Activated T-helper 1 cell treated with Interleukin-2 at 50 U/mL for 16 hours (primary cell): ENCODE data around the gene ABCA5.
"Not testable (repeated sequence)": the region's sequence is repeated elsewhere in the genome, so short reads cannot be mapped to it uniquely, and the experiment has no call there.

ENCODE experiments used
- DNase-seq: peaks from one replicate; pipeline ENCODE4 v3.0.0-alpha.2; 2020; ENCODE audit warnings: low read depth

Gene ABCA5

DNA sequence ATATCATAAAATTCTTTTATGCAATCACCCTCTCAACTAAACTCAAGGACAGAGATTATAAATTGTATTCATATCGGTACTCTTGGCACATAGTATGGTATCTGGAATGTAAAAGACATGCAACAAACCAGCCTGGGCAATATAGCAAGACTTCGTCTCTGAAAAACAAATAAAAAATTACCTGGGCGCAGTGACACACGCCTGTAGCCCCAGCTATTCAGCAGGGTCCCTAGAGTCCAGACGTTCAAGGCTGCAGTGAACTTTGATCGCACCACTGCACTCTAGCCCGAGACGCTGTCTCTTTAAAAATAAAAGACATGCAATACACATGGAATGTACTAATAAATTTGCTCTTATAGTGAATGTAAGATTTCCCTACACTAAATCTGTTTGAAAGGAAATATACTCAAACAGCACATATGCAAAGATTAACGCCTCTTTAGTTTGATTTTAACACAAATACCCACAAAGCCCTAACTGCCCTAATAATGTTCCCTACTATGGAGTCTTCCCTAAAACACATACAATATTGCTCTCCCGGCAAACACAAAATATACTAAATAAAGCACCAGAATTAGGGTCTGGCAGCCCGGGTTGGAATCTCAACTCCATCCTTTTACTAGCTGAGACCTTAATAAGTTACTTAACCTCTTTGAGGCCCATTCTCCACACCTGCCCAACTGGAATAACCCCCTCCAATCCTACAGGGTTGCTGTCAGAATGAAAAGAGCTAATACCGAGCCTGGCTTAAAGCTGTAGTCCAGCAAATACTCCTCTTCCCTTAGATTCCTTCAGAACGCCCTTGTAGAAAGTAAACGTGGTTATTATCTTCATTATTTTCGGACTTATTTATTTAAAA lies 1.2 kb downstream of the ABCA5 start:
- no peak for DNase-seq

DNA sequence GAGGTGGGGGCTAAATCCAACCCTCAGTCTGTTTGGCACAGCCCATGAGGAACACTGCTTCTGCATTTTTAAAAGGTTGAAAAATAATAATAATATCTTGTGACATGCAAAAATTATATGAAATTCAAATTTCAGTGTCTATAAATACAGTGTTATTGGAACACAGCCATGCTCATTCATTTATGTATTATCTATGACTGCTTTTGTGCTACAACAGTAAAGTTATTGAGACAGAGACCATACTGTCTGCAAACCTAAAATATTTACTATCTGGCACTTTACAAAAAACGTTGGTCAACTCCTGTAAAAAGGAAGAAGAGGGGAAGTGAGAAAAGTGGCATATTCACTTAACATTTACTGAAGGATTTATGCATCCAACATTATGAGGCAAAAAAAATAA lies 3.1 kb downstream of the ABCA5 start:
- DNase-seq: no peak

GRCh38 chr17:69320908-69321238 lies 6.1 kb downstream of the ABCA5 start:
- DNase-seq: no peak

DNA sequence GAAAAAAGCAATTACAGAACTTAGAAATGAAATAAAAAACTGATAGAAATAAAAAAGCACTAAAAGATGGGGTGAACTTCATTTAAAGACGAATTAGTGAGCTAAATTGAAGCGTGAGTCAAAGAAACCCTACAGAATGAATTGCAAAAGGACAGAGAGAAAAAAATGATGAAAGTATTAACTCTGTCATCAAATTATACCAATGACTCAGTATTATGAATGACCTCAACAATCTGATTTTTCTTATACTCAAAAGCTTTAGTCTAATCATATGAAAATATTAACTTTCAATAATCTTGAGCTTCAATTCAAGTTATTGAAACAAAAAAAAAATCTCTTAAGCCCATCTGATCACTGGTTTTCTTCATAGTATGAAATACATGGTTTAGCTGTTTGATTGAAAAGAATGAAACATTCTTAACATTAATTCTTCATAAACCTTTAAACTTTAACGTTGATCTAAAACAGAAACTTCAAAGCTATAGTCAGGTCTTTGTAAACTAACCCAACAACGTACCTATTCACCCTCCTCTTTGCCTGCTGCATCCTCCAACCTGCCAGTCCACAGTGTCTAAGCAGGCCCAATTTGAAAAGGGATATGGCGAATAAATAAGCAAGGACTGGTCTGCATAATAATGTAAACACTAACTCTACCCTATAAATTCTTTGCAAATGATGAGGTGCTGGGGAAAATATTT lies 6.6 kb downstream of the ABCA5 start:
- no peak for DNase-seq

DNA sequence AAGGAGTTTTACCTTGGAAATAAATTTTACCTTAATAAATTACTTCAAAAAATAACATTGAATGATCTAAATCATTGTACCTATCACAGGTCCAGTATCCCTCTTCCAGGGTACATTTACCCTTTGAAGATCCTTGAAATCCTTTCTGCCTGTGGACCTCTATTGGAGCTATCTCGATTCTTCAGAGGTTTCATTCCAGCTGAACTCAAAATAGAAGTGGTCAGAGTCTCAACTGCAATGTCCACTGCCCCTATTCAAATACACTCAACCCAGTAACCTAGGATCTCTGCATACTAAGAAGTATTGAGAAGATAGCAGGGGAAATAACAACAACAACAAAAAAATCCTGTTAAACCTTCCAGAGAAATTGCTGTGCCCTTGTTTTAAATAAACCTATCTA lies 9.3 kb downstream of the ABCA5 start:
- DNase-seq: no peak

- DNase-seq: no peak
Measured at GRCh38 chr17:69314246-69315065, 12.5 kb downstream of the ABCA5 start.

DNA sequence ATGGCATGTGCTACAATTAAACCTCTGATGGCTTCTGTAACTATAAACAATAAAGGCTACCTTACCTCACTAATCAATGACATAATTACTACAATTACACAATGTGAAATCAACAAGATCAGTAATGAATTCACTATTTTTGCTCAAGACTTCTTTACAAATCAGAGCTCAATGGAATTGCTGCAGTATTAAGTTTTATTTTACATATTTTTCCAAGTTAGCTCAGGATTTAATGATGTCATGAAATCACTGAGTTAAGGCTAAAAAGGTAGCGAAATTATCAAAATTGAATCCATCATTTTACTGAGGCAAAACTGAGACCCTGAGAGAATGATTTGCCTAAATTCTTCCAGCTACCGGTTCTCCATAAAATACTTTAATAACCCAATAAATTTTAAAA lies 21.8 kb downstream of the ABCA5 start:
- no peak for DNase-seq

GRCh38 chr17:69302682-69303081 lies 24.3 kb downstream of the ABCA5 start:
- DNase-seq: no peak

- DNase-seq: no peak
Measured at GRCh38 chr17:69300222-69300621, 26.7 kb downstream of the ABCA5 start.

DNA sequence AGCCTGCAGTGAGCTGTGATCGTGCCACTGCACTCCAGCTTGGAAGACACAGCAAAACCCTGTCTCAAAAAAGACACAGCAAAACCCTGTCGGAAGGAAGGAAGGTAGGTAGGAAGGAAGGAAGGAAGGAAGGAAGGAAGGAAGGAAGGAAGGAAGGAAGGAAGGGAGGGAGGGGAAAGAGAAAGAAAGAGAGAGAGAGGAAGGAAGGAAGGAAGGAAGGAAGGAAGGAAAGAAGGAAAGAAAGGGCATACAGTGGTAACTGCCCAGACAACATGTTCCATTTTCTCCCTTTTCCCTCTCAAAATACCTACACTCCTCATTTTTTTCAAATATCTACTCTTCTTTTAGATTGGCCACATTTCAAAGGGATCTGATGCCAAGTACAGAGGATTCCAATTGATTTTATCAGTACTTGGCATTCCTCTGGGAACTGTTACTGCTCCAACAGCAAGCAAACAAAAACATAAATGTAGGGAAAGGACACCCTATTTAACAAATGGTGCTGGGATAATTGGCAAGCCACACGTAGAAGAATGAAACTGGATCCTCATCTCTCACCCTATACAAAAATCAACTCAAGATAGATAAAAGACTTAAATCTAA lies 28.7 kb downstream of the ABCA5 start:
- not testable (repeated sequence) for DNase-seq

- no peak for DNase-seq
Measured at GRCh38 chr17:69287168-69287567, 39.8 kb downstream of the ABCA5 start.

GRCh38 chr17:69286257-69286656 lies 40.7 kb downstream of the ABCA5 start:
- no peak for DNase-seq

GRCh38 chr17:69284646-69285045 lies 42.3 kb downstream of the ABCA5 start:
- DNase-seq: no peak

DNA sequence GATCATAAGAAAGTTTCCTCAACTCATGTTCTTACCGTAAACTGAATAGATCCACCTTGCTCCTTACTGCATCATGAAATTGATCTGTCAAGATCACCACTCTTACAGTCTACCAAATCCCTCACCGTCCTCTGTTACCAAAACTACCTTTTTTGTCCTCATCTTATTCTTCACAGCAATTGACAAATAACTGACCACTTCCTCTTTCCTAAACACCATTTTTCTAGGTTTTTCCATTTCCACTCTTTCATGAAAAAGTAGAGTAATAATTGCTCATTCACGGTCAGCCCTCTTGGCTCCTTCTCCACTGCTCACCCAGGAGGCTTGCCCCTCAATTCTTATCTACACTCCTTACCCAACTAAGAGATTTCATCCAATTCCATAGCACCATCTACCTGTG lies 44.9 kb downstream of the ABCA5 start:
- DNase-seq: no peak

DNA sequence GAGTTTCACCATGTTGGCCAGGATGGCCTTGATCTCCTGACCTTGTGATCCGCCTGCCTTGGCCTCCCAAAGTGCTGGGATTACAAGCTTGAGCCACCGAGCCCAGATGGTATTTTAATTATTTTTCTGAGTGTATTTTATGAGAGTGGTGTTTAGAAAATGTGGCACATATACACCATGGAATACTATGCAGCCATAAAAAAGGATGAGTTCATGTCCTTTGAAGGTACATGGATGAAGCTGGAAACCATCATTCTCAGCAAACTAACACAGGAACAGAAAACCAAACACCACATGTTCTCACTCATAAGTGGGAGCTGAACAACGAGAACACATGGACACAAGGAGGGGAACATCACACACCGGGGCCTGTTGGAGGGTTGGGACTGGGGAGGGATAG lies 50.7 kb downstream of the ABCA5 start:
- DNase-seq: not testable (repeated sequence)

GRCh38 chr17:69275751-69276150 lies 51.2 kb downstream of the ABCA5 start:
- DNase-seq: no peak

DNA sequence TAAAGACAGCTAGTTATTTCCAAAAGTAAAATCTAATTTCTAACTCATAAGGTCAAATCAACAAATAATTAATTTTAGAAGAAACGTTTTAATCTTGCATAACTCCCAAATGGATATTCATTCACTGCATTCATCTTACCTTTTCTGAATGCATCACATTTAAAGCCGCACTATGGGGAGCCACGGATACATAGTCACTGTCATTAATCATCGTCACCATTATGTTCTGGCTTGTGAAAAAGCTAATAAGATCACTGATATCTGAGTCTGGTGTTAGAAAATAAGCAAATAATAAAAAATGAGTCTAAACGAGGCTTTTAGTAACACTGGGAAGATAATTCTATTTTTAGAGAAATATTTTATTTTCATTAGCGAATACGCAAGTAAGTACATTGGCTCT lies 55.9 kb downstream of the ABCA5 start:
- DNase-seq: no peak

DNA sequence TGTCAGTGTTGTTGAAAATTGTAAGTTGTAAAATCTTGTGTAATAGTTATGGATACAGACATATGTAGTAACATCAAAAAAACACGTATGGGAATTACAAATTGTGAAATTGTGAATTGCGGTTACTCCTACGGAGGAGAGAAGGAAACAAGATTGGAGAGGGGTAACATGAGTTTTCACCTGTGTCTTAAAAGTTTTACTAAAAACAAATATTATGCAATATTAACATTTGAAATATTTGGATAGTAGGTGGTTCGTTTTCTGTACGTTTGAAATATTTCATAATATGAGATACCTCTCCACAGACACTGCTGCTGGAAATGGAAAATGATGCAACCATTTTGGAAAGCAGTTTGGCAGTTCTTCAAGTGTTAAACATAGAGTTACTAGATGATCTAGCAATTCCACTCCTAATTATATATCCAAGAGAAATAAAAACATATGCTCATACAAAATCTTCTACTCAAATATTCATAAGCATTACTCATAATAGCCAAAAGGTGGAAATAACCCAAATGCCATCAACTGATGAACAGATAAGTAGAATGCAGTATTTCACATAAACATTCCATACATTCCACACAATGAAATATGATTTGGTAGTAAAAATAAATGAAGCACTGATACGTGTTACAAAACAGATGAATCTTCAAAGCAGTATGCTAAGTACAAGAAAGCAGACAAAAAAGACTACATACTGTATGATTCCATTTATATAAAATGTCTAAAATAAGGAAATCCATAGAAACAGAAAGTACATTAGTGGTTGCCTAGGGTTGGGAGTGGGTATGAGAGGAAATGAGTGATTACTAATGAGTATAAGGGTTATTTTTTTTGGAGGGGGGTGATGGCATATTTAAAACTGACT lies 57.6 kb downstream of the ABCA5 start:
- no peak for DNase-seq

GRCh38 chr17:69268543-69269014 lies 58.4 kb downstream of the ABCA5 start:
- no peak for DNase-seq

DNA sequence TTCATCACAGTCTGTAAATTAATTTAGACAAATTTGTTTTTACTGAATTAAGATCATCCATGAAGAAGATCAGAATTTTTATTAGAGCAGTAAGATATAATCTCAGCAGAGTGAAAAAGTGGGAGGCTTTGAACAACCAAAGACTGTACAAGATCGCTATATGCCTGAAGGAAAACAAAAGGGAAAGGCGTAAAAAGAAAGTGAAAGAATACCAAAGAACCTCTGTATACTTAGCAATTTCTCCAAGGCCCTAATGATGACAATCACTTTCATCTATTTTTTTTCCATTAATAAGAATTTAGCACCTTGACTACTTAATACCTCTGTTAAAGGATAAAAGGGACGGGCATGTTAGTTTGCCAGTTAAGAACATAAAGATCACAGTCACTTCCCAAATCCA lies 59.7 kb downstream of the ABCA5 start:
- no peak for DNase-seq

GRCh38 chr17:69265873-69266272 lies 61.1 kb downstream of the ABCA5 start:
- no peak for DNase-seq
